HEK293T (cell line): Measurements from ENCODE around the gene RRP8.

ENCODE experiments used
- CTCF ChIA-PET: fragments of 350-600 bp; formaldehyde crosslinking; extraction: SDS; loops from one replicate; lab custom pipeline; 2021; ENCODE audit warnings: antibody characterized with exemption, inconsistent platforms; lab: Yijun Ruan, JAX
- POLR2A ChIA-PET: fragments of 350-600 bp; formaldehyde crosslinking; extraction: SDS; loops from one replicate; lab custom pipeline; 2020; ENCODE audit warnings: antibody characterized with exemption, inconsistent platforms; lab: Yijun Ruan, JAX
- DNase-seq: peaks from one replicate; pipeline ENCODE4 v3.0.0; 2012; ENCODE audit warnings: mixed read lengths; ENCODE audit errors: extremely low spot score
- ARNT ChIP-seq: fragments of 450-650 bp; IDR thresholded peaks from 2 replicates; pipeline ENCODE4 v1.6.1; 2017; ENCODE audit warnings: mild to moderate bottlenecking
- BHLHE40 ChIP-seq: fragments of 450-650 bp; IDR thresholded peaks from 2 replicates; pipeline ENCODE4 v1.6.1; 2016; ENCODE audit warnings: mild to moderate bottlenecking, moderate library complexity, borderline replicate concordance
- CTBP1 ChIP-seq: fragments of 450-650 bp; IDR thresholded peaks from 2 replicates; pipeline ENCODE4 v1.6.1; 2016; ENCODE audit warnings: borderline replicate concordance
- ELF4 ChIP-seq: fragments of 450-650 bp; IDR thresholded peaks from 2 replicates; pipeline ENCODE4 v1.6.1; 2017; ENCODE audit warnings: antibody characterized with exemption
- FOXA1 ChIP-seq: fragments of 450-650 bp; IDR thresholded peaks from 2 replicates; pipeline ENCODE4 v1.6.1; 2016; ENCODE audit warnings: mild to moderate bottlenecking
- FOXK2 ChIP-seq: fragments of 450-650 bp; IDR thresholded peaks from 2 replicates; pipeline ENCODE4 v1.6.1; 2016; ENCODE audit warnings: mild to moderate bottlenecking
- FOXM1 ChIP-seq: fragments of 450-650 bp; IDR thresholded peaks from 2 replicates; pipeline ENCODE4 v1.6.1; 2017; ENCODE audit warnings: mild to moderate bottlenecking, borderline replicate concordance
- HDGF ChIP-seq: fragments of 450-650 bp; IDR thresholded peaks from 2 replicates; pipeline ENCODE4 v1.6.1; 2017; ENCODE audit warnings: antibody characterized with exemption, borderline replicate concordance
- L3MBTL2 ChIP-seq: fragments of 450-650 bp; conservative IDR thresholded peaks from 2 replicates; pipeline ENCODE4 v1.6.1; 2016; ENCODE audit warnings: mild to moderate bottlenecking
- LEF1 ChIP-seq: fragments of 450-650 bp; IDR thresholded peaks from 2 replicates; pipeline ENCODE4 v1.6.1; 2017; ENCODE audit warnings: mild to moderate bottlenecking, borderline replicate concordance
- NFRKB ChIP-seq: fragments of 450-650 bp; IDR thresholded peaks from 2 replicates; pipeline ENCODE4 v1.6.1; 2016; ENCODE audit warnings: mild to moderate bottlenecking, moderate library complexity
- SP1 ChIP-seq: fragments of 450-650 bp; IDR thresholded peaks from 2 replicates; pipeline ENCODE4 v1.6.1; 2017
- SUZ12 ChIP-seq: fragments of 450-650 bp; IDR thresholded peaks from 2 replicates; pipeline ENCODE4 v1.6.1; 2016; ENCODE audit warnings: mild to moderate bottlenecking
- TARDBP ChIP-seq: fragments of 450-650 bp; IDR thresholded peaks from 2 replicates; pipeline ENCODE4 v1.6.1; 2016
- ZNF384 ChIP-seq: fragments of 450-650 bp; IDR thresholded peaks from 2 replicates; pipeline ENCODE4 v1.6.1; 2016
- TF ChIP-seq, protein P1 (sequence below): fragments of 450-650 bp; IDR thresholded peaks from 2 replicates; pipeline ENCODE4 v1.6.1; 2016

The RRP8 gene

GRCh38 chr11:6579681-6580080 lies 23.7 kb downstream of the RRP8 start:
- DNase-seq: no peak
- CTCF ChIA-PET: no interaction called here
- POLR2A ChIA-PET: no interaction called here
- no peak for TF ChIP-seq CTBP1
- no peak for TF ChIP-seq FOXA1
- TF ChIP-seq, protein P1, sequence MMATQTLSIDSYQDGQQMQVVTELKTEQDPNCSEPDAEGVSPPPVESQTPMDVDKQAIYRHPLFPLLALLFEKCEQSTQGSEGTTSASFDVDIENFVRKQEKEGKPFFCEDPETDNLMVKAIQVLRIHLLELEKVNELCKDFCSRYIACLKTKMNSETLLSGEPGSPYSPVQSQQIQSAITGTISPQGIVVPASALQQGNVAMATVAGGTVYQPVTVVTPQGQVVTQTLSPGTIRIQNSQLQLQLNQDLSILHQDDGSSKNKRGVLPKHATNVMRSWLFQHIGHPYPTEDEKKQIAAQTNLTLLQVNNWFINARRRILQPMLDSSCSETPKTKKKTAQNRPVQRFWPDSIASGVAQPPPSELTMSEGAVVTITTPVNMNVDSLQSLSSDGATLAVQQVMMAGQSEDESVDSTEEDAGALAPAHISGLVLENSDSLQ: no peak
- TF ChIP-seq NFRKB: no peak
- TF ChIP-seq BHLHE40: no peak
- TF ChIP-seq FOXK2: no peak
- TF ChIP-seq ARNT: no peak

DNA sequence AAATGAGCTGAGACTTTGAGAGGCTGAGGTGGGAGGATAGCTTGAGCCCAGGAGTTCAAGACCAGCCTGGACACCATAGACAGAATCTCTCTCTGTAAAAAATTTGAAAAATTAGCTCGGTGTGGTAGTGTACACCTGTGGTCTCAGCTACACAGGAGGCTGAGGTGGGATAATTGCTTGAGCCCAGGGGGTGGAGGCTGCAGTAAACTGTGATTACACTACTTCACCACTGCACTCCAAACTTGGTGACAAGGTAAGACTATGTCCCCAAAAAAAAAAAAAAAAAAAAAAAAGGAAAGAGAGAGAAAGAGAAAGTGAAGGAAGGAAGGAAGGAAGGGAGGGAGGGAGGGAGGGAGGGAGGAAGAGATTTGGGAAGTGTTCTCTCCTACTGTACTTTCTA lies 25.3 kb downstream of the RRP8 start:
- no peak for DNase-seq
- TF ChIP-seq, protein P1: no peak
- no peak for TF ChIP-seq LEF1
- TF ChIP-seq SP1: no peak
- no peak for TF ChIP-seq ZNF384
- TF ChIP-seq FOXK2: no peak
- TF ChIP-seq ELF4: no peak
- no peak for TF ChIP-seq ARNT
- no peak for TF ChIP-seq BHLHE40
- TF ChIP-seq CTBP1: no peak
- TF ChIP-seq SUZ12: no peak
- no peak for TF ChIP-seq TARDBP
- TF ChIP-seq FOXM1: no peak
- no peak for TF ChIP-seq FOXA1
- TF ChIP-seq NFRKB: no peak
- no peak for TF ChIP-seq HDGF
- no peak for TF ChIP-seq L3MBTL2
- ChIA-PET CTCF (no interaction called here), POLR2A (no interaction called here)

DNA sequence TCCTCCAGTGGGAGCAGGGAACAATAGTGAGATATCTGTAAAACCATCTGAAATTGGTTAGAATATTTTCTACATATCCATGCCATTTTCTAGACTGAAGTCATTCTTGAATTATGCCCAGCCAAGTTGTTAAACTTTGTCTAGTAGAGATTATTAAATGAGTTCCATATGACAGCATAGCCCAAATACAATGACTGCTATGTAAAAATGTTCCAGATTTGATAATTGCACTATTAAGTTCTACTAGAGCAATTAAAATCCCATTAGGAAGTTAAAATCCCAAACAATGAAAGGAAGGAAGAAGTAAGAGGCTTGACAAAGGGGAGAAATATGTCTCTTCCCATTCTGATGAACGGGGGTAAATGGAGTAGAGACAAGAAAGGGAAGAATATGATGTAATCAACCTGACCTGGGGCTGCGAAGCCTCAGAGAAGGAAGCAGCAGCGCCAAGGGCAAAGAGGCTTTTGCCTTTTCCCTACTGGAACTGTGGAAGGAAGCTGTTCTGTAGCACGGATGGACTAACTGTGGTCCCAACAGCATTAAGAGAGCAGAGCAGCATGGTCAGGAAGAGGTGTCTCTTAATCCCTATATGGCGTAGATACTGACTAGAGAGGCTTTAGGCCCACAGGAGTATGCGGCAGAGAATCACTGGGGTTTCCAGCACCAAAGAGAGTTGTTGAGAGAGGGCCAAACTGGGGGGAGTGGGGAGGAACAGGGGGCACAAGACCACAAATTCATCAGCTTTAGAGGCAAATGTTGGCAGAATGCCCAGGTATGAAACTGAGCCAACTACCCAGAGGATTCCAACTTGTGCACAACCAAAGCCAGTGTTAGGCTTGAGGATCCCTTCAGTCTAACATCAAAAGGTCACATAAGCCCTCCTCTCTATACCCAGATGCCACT lies 26.7 kb downstream of the RRP8 start:
- TF ChIP-seq FOXM1: no peak
- POLR2A ChIA-PET: no interaction called here
- DNase-seq: no peak
- CTCF ChIA-PET: no interaction called here

DNA sequence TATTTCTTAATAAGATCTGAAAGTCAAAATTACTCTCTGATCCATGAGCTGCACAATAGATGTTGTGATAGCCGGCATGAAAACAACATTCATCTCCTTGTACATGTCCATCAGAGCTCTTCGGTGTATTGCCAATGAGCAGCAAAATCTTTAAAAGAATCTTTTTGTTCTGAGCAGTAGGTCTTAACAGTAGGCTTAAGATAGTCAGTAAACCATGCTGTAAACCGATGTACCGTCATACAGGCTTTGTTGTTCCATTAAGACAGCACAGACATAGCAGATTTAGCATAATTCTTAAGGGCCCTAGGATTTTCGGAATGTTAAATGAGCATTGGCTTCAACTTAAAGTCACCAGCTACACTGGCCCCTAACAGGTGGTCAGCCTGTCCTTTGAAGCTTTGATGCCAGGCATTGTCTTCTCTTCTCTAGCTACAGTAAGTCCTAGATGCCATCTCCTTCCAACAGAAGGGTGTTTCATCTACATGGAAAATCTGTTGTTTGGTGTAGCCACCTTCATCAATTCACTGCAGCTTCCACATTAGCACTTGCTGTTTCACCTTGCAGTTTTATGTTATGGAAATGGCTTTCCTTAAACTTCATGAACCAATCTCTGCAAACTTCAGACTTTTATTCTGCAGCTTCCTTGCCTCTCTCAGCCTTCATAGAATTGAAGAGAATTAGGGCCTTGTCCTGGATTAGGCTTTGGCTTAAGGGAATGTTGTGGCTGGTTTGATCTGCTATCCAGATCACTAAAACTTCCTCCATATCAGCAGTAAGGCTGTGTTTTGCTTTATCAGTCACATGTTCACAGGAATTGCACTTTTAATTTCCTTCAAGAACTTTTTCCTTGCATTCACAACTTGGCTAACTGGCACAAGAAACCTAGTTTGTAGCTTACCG lies 28.4 kb downstream of the RRP8 start:
- no peak for DNase-seq
- TF ChIP-seq FOXA1: no peak
- no peak for TF ChIP-seq TARDBP
- TF ChIP-seq LEF1: no peak
- no peak for TF ChIP-seq ELF4
- no peak for TF ChIP-seq SP1
- TF ChIP-seq HDGF: no peak
- no peak for TF ChIP-seq CTBP1
- TF ChIP-seq NFRKB: no peak
- TF ChIP-seq FOXM1: no peak
- TF ChIP-seq BHLHE40: no peak
- no peak for TF ChIP-seq ZNF384
- TF ChIP-seq SUZ12: no peak
- no peak for TF ChIP-seq ARNT
- ChIA-PET CTCF (no interaction called here), POLR2A (no interaction called here)

- CTCF ChIA-PET: no interaction called here
- no peak for DNase-seq
- POLR2A ChIA-PET: no interaction called here
- no peak for TF ChIP-seq FOXM1
- TF ChIP-seq SUZ12: no peak
- no peak for TF ChIP-seq SP1
- no peak for TF ChIP-seq ARNT
- TF ChIP-seq L3MBTL2: no peak
- TF ChIP-seq NFRKB: no peak
- TF ChIP-seq CTBP1: no peak
- TF ChIP-seq FOXA1: no peak
- no peak for TF ChIP-seq HDGF
- TF ChIP-seq BHLHE40: no peak
- TF ChIP-seq ELF4: no peak
- TF ChIP-seq, protein P1: no peak
- no peak for TF ChIP-seq FOXK2
- no peak for TF ChIP-seq LEF1
These were observed 31.2 kb downstream of the RRP8 start for GRCh38 chr11:6572215-6572614.
